GM21619 (cell line): ENCODE data around the gene TDRD5.
"Not testable (repeated sequence)": the region's sequence is repeated elsewhere in the genome, so short reads cannot be mapped to it uniquely, and the experiment has no call there.

Experiments used
- ATAC-seq: cut with Tn5 transposase; IDR thresholded peaks from one replicate; pipeline ENCODE4 v1.9.1; 2021; ENCODE audit not compliant: unreplicated experiment

Gene TDRD5

DNA sequence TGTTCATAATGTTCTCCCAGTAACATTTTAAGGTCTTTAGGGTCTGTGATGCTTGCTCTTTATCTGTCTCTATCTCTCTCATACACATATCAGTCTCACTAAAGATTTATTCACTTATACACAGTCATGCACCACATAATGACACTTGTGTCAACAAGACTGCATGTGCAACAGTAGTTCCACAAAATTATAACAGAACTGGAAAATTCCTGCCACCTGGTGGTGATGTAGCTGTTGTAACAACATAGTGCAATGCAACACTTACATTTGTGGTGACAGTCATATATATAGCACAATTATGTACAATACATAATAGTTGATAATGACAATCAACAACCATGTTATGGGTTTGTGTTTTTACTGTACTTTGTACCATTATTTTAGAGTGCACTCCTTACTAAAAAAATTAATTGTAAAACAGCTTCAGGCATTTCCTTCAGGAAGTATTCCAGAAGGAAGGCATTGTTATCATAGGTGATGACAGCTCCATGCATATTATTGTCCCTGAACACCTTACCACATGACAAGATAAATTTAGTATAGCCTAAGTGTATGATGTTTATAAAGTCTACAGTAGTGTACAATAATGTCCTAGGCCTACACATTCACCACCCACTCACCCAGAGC is 8.1 kb downstream of the TDRD5 start:
- no peak for ATAC-seq

DNA sequence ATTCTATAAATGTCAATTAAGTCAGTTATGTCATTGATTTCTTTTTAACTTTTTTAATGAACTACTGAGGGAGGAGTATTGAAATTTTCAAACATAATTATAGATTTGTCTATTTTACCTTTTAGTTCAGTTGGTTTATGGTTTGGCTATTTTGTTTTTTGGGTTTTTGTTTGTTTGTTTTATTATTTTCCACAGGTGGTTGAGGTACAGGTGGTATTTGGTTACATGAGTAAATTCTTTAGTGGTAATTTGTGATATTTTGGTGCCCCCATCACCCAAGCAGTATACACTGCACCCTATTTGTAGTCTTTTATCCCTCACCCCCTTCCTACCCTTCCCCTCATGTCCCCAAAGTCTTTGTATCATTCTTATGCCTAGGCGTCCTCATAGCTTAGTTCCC is 9.5 kb downstream of the TDRD5 start:
- ATAC-seq, result no peak

DNA sequence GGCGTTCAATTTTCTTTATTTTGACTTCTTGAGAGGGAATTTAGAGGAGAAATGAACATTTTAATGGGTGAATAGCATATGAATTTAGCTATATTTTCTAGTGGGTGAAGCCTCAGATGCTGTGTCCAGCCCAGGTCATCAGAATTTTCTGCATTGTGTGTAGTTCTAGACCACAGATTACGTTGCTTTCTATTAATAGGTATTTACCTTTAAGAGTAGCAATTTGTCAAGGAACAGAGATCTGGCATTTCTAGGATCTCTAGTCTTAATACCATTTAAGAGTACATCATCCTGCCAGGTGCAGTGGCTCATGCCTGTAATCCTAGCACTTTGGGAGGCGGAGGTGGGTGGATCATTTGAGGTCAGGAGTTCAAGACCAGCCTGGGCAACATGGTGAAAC is 20.7 kb downstream of the TDRD5 start:
- no peak for ATAC-seq

DNA sequence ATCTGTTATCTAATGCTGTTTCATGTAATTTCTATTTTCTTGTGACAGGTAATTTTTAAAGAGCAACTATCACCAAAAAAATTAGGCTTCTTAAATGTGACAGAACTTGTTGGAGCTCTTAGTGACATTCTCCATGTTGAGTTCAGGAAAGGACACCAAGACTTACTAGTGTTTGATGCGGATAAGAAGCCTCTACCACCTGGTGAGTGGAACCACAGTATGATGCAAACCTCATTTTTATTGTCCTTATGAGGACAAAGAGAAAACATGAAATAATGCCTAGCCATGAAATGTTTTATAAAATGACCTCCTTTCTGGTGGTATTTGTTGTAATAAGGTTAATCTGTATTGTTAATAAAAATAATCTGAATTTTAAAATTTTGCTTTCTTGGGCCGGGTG is 39.1 kb downstream of the TDRD5 start:
- no peak for ATAC-seq

DNA sequence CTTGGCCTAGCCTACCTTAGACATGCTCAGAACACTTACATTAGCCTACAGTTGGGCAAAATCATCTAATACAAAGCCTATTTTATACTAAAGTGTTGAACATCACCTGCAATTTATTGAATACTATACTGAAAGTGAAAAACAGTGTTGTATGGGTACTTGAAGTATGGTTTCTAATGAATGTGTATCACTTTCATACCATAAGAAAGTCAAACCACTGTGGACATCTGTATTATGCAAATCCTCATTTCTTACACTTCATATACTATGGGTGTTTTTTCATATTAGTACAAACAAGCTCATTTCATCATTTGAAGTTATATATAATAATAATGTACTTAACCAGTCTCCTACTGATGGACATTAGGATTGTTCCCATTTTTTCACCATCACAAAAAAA is 41.2 kb downstream of the TDRD5 start:
- peak; percentile 73 for ATAC-seq

DNA sequence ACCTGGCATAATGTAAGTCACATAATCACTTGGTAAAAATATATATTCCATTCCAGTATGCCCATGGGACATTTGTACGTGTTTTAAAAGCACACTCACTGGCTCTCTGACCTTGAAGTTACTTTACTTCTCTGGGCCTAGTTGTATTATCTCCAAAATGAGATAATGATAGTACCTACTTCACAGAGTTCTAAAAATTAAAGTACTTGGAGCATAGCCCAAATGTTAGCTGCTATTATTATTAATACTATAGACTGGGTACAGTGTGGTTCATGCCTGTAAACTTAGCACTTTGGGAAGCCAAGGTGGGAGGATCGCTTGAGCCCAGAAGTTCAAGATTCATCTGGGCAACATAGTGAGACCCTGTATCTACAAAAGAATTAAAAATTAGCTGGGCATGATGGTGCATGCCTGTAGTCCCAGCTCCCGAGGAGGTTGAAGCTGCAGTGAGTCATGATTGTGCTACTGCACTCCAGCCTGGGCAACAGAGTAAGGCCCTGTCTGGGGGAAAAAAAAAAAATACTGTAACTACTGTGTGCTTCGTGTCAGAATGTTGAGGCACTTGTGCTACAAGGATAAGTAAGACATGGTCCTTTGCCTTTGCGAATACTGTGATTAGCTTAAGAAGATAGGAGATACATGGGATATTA is 45.7 kb downstream of the TDRD5 start:
- ATAC-seq, result no peak

DNA sequence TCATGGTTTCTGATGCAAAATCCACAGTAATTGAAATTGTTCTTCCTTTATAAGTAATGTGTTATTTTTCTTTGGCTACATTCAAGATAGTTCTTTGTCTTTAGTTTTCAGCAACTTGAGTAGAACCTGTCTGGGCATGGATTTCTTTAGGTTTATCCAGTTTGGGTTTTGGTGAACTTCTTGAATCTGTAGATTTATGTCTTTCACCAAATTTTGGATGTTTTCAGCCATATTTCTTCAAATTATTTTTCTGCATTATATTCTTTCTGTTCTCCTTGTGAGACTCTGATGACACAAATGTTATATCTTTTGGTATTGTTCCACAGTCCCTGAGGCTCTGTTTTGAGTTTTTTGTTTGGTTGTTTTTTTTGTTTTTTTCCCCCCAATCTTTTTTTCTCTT is 69.4 kb downstream of the TDRD5 start:
- no peak for ATAC-seq

DNA sequence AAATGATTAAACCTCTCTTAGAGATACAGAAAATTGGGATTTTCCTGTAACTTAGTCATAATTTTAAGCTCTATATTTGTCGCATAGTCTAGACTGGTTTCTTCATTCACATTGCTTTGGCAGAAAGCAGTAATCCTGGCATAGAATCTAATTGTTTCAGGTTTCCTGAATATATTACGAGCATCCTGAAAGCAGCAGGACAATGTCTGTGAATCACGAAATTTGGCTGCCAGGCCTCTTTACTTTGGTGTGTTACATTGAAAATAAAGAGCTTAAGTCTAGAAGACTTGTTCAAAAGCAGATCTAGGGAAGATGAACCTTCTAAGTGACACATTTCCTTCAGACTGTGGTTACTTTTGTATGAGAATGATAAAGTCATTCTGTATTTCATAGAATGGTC is 72.2 kb downstream of the TDRD5 start:
- ATAC-seq, result no peak

DNA sequence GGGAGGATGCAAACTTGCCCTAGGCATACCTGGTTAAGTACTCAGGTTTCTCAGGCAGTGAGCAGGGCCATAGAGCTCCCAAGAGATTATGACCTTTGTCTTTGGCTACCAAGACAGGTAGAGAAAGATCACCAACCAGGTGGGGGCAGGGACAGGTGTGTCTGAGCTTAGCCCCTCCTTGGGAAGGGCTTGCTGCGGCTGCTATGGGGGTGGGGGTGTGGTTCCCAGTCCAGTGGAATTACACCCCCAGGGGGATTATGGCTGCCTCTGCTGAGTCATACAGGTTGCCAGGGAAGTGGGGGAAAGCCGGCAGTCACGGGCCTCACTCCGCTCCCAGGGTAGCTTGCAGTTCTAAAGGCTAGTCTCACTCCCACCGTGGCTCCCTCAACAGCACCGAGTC is 86.2 kb downstream of the TDRD5 start:
- no peak for ATAC-seq

DNA sequence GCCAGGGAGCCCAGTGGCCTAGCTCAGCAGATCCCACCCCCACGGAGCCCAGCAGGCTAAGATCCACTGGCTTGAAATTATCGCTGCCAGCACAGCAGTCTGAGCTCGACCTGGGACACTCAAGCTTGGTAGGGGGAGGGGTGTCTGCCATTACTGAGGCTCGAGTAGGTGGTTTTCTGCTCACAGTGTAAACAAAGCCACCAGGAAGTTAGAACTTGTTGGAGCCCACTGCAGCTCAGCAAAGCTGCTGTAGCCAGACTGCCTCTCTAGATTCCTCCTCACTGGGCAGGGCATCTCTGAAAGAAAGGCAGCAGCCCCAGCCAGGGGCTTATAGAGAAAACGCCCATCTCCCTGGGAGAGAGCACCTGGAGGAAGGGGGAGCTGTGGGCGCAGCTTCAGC is 102.9 kb downstream of the TDRD5 start:
- not testable (repeated sequence) for ATAC-seq

DNA sequence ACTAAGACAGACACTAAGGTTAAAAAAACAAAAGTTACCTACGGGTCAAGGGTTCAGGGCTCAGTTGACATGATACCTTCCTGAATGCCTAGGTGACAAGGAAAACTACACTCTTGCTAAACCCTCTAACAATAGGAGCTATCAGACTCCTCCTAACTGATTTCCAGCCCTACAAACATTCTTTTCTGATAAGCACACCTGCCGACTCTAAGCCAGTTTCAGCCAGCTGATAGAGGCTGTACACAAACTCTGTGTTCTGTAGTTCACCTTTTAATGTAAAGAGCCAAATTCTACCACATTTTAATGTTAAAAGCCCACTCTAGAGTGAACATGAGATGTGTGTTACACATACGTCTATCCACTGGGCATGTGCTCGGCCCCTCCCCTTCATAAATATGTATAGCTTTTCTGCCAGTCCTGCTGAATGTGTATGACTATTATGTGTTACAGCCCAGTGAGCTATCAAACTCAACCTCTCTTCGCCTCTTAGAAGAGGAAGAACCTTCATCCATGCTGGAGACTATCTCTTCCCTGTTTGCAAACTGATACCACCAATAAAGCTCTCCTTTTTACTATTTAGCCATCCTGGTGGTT is 111.4 kb downstream of the TDRD5 start:
- no peak for ATAC-seq

DNA sequence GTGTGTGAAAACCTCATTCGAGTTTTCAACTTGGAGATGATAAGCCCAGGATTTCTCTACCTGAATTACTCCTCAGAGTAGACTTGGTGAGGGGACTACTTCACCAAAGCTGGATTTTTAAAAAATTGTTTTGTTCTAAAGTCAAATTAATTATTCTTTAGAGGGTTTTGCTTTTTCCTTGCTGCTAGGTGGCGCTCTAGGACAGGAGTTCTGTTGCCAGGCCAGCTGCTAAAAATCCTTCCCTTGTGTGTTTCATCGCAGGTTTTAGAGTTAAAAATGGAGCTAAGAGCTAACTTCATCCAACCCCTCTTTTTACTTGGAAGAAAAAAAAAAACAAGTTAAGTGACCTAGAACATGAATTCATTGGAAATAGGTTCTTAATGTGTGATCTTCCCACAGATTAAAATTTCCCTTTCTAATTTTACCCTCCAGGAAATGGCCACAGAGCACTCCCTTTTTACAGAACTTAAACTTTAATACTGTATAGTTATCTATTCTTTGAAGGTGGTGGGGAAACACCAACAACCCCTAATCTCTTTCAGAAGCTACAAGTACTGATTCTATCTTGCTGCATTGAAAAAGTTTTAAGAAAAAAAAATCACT is 114.8 kb downstream of the TDRD5 start:
- no peak for ATAC-seq

DNA sequence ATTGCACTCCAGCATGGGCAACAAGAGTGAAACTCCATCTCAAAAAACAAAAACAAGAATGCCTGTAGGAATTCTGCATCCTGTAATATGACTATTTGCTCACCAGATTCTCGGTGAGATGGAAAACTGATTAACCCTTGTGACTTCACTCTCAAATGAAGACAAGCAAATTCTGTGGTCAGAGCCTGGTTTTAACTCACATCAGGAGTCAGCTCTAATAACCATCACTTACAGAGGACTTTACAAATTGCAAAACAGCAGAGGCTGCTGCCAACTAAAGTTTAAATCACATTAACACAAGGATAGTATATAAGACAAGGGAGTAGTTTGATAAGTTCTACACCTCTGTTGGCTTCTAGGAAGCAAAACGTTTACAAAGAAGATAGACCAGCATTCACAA is 115.8 kb downstream of the TDRD5 start:
- no peak for ATAC-seq

DNA sequence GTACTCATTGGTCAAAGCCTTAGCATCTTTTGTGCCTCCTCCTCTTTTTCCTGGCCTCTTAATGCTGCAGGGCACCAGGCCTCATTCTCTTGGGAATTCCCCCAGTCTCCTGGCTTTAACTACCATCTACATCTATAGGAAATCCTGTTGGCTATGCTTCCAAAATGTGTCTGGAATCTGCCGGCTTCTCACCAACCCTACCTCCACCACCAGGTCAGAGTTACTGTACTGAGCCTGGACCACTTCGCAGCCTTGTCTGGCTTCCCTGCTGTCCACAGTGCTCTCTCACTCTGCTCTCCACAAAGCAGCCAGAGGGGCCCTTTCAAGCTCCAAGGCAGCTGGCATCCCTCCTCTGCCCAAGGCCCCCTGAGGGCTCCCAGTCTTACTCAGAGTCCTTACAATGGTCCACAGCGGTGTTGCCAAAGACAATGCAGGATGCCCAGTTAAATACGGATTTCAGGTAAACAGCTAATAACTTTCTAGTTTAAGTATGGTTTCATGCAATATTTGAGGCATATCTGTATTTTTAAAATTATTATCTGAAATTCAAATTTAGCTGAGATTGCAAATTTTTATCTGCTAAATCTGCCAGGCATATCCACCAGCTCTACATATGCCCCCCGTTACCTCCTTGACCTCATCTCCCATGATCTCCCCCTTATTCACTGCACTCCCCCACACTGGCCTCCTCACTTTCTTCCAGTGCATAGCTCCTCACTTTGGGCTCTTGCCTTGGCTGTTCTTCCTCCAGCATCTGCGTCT is 117.0 kb downstream of the TDRD5 start:
- ATAC-seq, result no peak

DNA sequence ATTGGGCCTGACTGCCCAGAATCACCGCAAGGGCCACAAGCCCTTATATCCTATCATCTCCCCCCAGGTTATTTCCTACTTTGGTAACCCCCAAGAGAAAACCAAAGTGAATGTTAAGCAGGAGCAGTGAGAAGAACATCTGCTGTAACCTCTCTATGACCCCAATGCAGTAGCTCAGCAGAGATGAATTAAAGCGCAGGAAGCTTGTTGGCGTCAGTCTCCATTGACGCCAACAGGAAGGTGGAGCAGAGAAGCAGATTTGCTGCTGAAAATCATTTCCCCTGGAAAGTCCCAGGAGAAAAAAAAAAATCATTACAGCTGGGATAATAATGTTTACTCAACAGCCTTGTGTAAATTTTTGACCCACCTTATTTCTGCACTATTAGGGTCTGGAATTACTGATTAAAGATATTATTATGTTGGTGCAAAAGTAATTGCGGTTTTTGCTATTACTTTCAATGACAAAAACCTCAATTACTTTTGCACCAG is 118.3 kb downstream of the TDRD5 start:
- peak; percentile 70 for ATAC-seq

DNA sequence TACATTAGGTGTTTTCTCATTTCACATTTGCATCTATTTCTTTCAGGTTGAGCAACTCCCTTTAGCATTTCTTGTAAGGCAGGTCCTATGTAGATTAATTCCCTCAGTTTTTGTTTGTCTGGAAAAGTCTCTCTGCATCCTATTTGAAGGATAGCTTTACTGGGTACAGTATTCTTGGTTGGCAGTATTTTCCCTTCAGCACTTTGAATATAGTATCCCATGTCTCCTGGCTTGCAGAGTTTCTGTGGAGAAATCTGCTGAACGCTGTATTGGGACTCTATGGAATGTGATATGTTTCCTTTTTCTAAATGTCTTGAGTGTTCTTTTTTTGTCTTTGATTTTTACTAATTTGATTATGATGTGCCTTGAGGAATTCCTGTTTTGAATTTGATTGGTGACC is 122.5 kb downstream of the TDRD5 start:
- no peak for ATAC-seq

DNA sequence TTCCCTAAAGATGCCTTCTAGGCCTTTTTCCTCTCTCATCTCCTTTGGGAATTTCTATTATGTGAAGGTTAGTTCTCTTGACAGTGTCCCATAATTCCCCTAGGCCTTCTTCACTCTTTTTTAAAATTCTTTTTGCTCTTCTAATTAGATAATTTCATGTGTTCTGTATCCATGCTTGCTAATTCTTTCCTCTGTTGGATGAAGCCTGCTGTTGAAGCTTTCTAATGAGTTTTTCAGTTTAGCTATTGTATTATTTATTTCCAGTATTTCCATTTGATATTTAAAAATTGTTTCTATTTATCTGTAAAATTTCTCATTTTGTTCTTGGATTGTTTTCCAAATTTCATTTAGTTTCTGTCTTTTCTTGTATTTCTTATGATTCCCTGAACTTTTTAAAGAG is 123.0 kb downstream of the TDRD5 start:
- ATAC-seq, result no peak

DNA sequence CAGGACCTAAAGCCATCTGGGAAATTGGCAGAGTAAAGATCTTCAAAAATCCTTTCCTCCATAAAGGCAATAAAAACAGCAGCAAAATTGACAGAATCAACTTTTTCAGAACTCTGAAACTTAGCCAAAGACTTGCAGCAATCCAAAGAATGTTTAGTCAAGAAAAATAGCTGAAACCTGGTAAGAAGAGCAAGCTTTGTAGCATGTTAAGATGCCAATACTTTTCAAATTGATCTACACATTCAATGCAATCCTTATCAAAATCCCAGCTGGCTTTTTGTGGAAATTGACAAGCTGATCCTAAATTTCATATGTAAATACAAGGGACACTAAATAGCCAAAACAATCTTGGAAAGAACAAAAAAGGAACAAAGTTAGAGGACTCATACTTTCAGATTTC is 127.6 kb downstream of the TDRD5 start:
- ATAC-seq, result no peak

DNA sequence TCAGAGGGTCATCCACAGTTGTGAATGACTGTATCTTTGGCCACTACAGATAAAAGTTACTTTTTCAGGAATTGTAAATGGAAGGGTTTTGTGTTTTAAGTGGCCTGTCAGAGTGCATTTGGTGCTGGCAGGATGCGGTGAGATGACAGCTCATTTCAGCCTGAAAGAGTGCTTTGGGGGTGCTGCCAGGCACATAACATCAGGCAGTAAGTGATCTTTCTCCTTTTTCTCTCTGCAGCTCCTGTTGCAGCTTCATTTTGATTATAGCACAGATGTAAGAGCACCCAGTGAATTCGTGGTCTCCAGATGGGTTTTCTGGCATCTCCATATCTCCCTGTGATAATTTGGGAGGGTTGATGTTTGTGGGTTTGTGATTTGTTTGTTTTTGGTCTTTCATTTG is 136.6 kb downstream of the TDRD5 start:
- no peak for ATAC-seq

DNA sequence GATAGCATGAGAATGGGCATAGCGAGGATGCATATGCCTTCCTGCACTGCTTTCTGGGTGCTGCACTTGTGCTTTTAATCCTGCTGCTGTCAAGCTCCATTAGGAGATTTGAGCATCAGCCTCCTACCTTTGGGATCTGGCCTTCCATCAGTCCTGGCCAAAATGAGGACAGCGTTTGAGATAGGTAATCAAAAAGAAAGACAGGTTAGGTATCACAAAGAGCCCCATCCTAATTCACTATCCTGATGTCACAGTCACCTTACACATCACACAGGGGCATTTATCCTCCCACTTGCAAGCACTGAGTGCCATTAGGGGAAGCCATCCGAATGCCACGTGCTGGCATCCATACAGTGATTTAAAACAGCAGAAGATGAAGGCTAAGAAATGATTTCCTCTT is 138.2 kb downstream of the TDRD5 start:
- ATAC-seq, result no peak

DNA sequence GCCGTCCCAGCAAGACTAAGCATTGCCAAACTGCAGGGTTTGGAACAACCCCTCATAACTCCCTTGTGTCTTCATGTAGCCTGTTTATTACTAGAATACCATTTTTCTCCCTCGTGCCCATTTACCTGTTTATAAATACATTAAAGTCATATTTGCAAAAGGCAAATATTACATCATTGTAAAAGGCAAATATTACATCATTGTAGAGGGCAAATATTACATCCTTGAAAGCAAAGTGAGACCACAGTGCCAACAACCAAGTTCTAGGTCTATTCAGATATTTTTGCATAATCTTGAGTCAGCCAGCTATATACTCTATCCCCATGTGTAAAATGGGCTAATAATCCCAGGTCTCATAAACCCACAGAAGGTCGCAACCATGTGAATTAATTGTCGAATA is 140.0 kb downstream of the TDRD5 start:
- ATAC-seq, result no peak
